K562 (cell line): ENCODE results near the gene STAM2.

Experiments used
- NR2C2 ChIP-seq, 2 experiments: fragments of 200-800 bp in 1 of 2; sonication (Bioruptor generic) in 1 of 2; sonication (generic) in 1 of 2; formaldehyde crosslinking in 1 of 2; IDR thresholded peaks; 2 replicates each; pipeline versions ENCODE4 v1.6.1 to v1.8.0; 2016 to 2022; ENCODE audit warnings: mild to moderate bottlenecking in 1 of 2, missing compliant biosample characterization in 1 of 2, missing genetic modification characterization in 1 of 2, missing genetic modification reagents in 1 of 2
- REST ChIP-seq, 2 experiments: fragments of 450-650 bp; formaldehyde crosslinking in 1 of 2; IDR thresholded peaks; 2 replicates each; pipeline versions ENCODE4 v1.4.0 to v1.6.1; 2014 to 2020; ENCODE audit warnings: mild to moderate bottlenecking in 2 of 2, borderline replicate concordance in 1 of 2, low read depth in 1 of 2

- TF ChIP-seq REST (IDR thresholded peaks at IDR 0.05; ENCODE audit: borderline replicate concordance): no peak
- no peak for TF ChIP-seq REST (CRISPR knock-in tag; IDR thresholded peaks at IDR 0.05; ENCODE audit: low read depth)
- no peak for TF ChIP-seq NR2C2 (CRISPR knock-in tag; IDR thresholded peaks at IDR 0.05)
- TF ChIP-seq NR2C2 (tag; IDR thresholded peaks at IDR 0.05): no peak
Measured at GRCh38 chr2:152083202-152083875, 92.2 kb downstream of the STAM2 start.
